ENCODE results near the gene PSMA2.
A peak's percentile ranks its signal among the peaks of the same experiment; 100 is the strongest.

The PSMA2 gene

GRCh38 chr7:42940985-42941847, 9.2 kb upstream of the PSMA2 start:
- DNase-seq (ENCODE audit: low read depth): peak; percentile 64

- DNase-seq (ENCODE audit: low read depth): no peak
Observed at GRCh38 chr7:42939457-42940240, 7.7 kb upstream of the PSMA2 start.

- no peak for DNase-seq (ENCODE audit: low read depth)
Observed at GRCh38 chr7:42935861-42936260, 3.9 kb upstream of the PSMA2 start.

- no peak for DNase-seq (ENCODE audit: low read depth)
Observed at GRCh38 chr7:42934291-42934690, 2.3 kb upstream of the PSMA2 start.

- no peak for DNase-seq (ENCODE audit: low read depth)
Observed at GRCh38 chr7:42932811-42933591, 1.0 kb upstream of the PSMA2 start.

- no peak for DNase-seq (ENCODE audit: low read depth)
Observed at GRCh38 chr7:42931447-42931833, 534 bp downstream of the PSMA2 start.

- no peak for DNase-seq (ENCODE audit: low read depth)
Observed at GRCh38 chr7:42930889-42931288, 1.1 kb downstream of the PSMA2 start.

- no peak for DNase-seq (ENCODE audit: low read depth)
Observed at GRCh38 chr7:42929449-42929848, 2.5 kb downstream of the PSMA2 start.

GRCh38 chr7:42928754-42929153, 3.2 kb downstream of the PSMA2 start:
- DNase-seq (ENCODE audit: low read depth): no peak

GRCh38 chr7:42926204-42926603, 5.8 kb downstream of the PSMA2 start:
- no peak for DNase-seq (ENCODE audit: low read depth)

- no peak for DNase-seq (ENCODE audit: low read depth)
Observed at GRCh38 chr7:42925630-42926029, 6.3 kb downstream of the PSMA2 start.

GRCh38 chr7:42924223-42924838, 7.6 kb downstream of the PSMA2 start:
- DNase-seq (ENCODE audit: low read depth): no peak

- DNase-seq (ENCODE audit: low read depth): no peak
Observed at GRCh38 chr7:42922017-42922753, 9.8 kb downstream of the PSMA2 start.

GRCh38 chr7:42915356-42915755, 16.6 kb downstream of the PSMA2 start:
- DNase-seq (ENCODE audit: low read depth): no peak

- DNase-seq (ENCODE audit: low read depth): no peak
Observed at GRCh38 chr7:42914421-42915045, 17.4 kb downstream of the PSMA2 start.

GRCh38 chr7:42914009-42914408, 18.0 kb downstream of the PSMA2 start:
- DNase-seq (ENCODE audit: low read depth): no peak

GRCh38 chr7:42913591-42913990, 18.4 kb downstream of the PSMA2 start:
- DNase-seq (ENCODE audit: low read depth): no peak

GRCh38 chr7:42911454-42912447, 20.2 kb downstream of the PSMA2 start, which contains the start of gene C7orf25:
Gene C7orf25, minus strand, starts transcription at chr7:42912070. Its CDS starts 1,170 bp downstream, at chr7:42910900.
- peak; percentile 94 for DNase-seq (ENCODE audit: low read depth)

GRCh38 chr7:42910306-42910705, 21.7 kb downstream of the PSMA2 start:
- DNase-seq (ENCODE audit: low read depth): no peak
